CD4-positive, alpha-beta T cell (primary cell): ENCODE measurements around the gene CD83. TPM values are rescaled to one million over a fixed set of nuclear protein-coding genes. Genes with fewer than 3 reads are reported as not detected.

ENCODE experiments used
- ATAC-seq: fragments of 200-7000 bp; cut with Tn5 transposase; one replicate; pipeline ENCODE4 v1.10.0; 2022; ENCODE audit warnings: mild to moderate bottlenecking; ENCODE audit not compliant: poor library complexity
- CTCF ChIA-PET: fragments of 350-600 bp; sonication (Branson Sonifier 250); formaldehyde crosslinking; loops from one replicate; lab custom pipeline; 2021; ENCODE audit warnings: antibody characterized with exemption, inconsistent platforms; lab: Charles Lee
- POLR2A ChIA-PET: fragments of 350-600 bp; sonication (Branson Sonifier 250); formaldehyde crosslinking; loops from one replicate; lab custom pipeline; 2021; ENCODE audit warnings: antibody characterized with exemption, inconsistent platforms; lab: Charles Lee
- DNase-seq, 14 experiments: peaks; one replicate each; pipeline ENCODE4 v3.0.0-alpha.2; 2013 to 2020; ENCODE audit warnings: mixed read lengths in 2 of 14
- H3K27ac ChIP-seq, 2 donors: one replicate each; pipeline versions ENCODE4 v1.5.1 to v1.7.0; 2013; ENCODE audit warnings: low read length in 2 of 2, low read depth in 1 of 2, mild to moderate bottlenecking in 1 of 2
- H3K27me3 ChIP-seq, 2 experiments: 1 replicate in 1 of 2; 2 replicates in 1 of 2; pipeline versions ENCODE4 v1.6.1 to v1.7.0; 2013; ENCODE audit warnings: low read length in 2 of 2, control low read depth in 1 of 2, mild to moderate bottlenecking in 1 of 2, moderate library complexity in 1 of 2; ENCODE audit not compliant: insufficient read depth in 2 of 2, control insufficient read depth in 1 of 2
- H3K36me3 ChIP-seq: one replicate; pipeline ENCODE4 v1.6.1; 2013; ENCODE audit warnings: low read length, control low read depth; ENCODE audit not compliant: insufficient read depth
- H3K4me1 ChIP-seq: one replicate; pipeline ENCODE4 v1.6.1; 2013; ENCODE audit warnings: low read length, control low read depth; ENCODE audit not compliant: insufficient read depth
- H3K4me3 ChIP-seq: one replicate; pipeline ENCODE4 v1.5.1; 2013; ENCODE audit warnings: mild to moderate bottlenecking, low read length, moderate library complexity
- H3K9me3 ChIP-seq, 2 experiments: 1 replicate in 1 of 2; 2 replicates in 1 of 2; pipeline versions ENCODE4 v1.6.1 to v1.7.0; 2013; ENCODE audit warnings: low read length in 2 of 2, mild to moderate bottlenecking in 2 of 2, control low read depth in 1 of 2, moderate library complexity in 1 of 2; ENCODE audit not compliant: control insufficient read depth in 1 of 2, insufficient read depth in 1 of 2
- H3K27ac Mint-ChIP-seq: one replicate; pipeline ENCODE4 v1.8.0; 2020; ENCODE audit warnings: mixed read lengths
- H3K27me3 Mint-ChIP-seq: one replicate; pipeline ENCODE4 v1.8.0; 2021; ENCODE audit warnings: mixed read lengths
- H3K36me3 Mint-ChIP-seq: one replicate; pipeline ENCODE4 v1.8.0; 2021; ENCODE audit warnings: low read depth, mixed read lengths
- H3K4me1 Mint-ChIP-seq: one replicate; pipeline ENCODE4 v1.8.0; 2021; ENCODE audit warnings: low read depth, mixed read lengths
- H3K4me3 Mint-ChIP-seq: one replicate; pipeline ENCODE4 v1.8.0; 2020; ENCODE audit warnings: mild to moderate bottlenecking, mixed read lengths
- H3K9me3 Mint-ChIP-seq: one replicate; pipeline ENCODE4 v1.8.0; 2020; ENCODE audit warnings: mixed read lengths
- intact Hi-C, 2 experiments: fragments of 100-400 bp; cut with DNase I in 1 of 2; cut with micrococcal nuclease in 1 of 2; formaldehyde crosslinking; loops; one replicate each; pipeline versions ENCODE4 v1.15.1 to v1.9.0; 2023 to 2025; cut with DNase I, micrococcal nuclease
- total RNA-seq, 174 experiments: library from RNA in 2 of 174; stranded (reverse) in 2 of 174; gene quantifications; one replicate each; pipeline ENCODE4 v1.2.3 and lab custom pipeline; 2021 to 2026
- TF ChIP-seq, protein P1 (sequence below): fragments of 200-600 bp; IDR thresholded peaks from one replicate; pipeline ENCODE4 v1.8.0; 2022; ENCODE audit warnings: antibody characterized with exemption, mild to moderate bottlenecking

The CD83 gene
- total RNA-seq, 2 experiments from 2014 or later: 35.3 to 36.4 TPM

DNA sequence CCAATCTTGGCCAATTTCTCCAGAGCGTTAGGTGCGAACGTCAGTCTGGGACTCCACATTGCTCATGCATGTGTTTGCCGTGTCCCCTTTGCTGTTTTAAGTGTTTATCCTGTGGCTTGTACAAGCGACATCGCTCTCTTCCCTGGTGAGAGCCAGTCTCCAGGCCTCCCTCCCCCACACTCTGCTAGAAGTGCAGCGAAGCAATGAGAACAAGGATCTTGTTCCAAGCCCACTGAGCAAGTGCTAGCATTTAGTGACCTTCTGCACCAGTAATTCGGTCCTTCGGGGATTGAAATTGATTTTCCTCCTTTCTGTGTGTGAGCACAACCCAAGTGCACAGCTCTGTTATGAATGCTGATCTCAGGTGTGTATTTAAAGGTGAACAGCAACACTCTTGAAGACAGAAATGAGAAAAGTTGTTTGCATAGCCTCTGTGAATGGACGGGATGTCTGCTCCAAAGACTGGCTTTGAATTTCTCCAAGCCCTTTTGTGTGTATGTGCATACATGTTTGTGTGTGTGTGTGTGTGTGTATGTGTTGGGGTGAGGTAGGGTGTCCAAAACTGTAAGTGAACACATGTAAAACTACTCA lies 29.0 kb downstream of the CD83 start:
- Histone ChIP-seq H3K9me3 (no peaks in the 10 kb centered on the region), H3K36me3 (no peaks in the 10 kb centered on the region), H3K4me3 (no peak overlapping the region), H3K27ac (no peak overlapping the region), H3K4me1 (peaks cover 6% of the 10 kb centered on the region), H3K27me3 (no peaks in the 10 kb centered on the region)
- Mint-ChIP-seq H3K4me3 (no peak overlapping the region), H3K27me3 (no peaks in the 10 kb centered on the region), H3K9me3 (no peaks in the 10 kb centered on the region), H3K27ac (no peak overlapping the region), H3K4me1 (no peaks in the 10 kb centered on the region), H3K36me3 (no peaks in the 10 kb centered on the region)
- ChIA-PET CTCF (no interaction called here), POLR2A (no interaction called here)
- TF ChIP-seq, protein P1, sequence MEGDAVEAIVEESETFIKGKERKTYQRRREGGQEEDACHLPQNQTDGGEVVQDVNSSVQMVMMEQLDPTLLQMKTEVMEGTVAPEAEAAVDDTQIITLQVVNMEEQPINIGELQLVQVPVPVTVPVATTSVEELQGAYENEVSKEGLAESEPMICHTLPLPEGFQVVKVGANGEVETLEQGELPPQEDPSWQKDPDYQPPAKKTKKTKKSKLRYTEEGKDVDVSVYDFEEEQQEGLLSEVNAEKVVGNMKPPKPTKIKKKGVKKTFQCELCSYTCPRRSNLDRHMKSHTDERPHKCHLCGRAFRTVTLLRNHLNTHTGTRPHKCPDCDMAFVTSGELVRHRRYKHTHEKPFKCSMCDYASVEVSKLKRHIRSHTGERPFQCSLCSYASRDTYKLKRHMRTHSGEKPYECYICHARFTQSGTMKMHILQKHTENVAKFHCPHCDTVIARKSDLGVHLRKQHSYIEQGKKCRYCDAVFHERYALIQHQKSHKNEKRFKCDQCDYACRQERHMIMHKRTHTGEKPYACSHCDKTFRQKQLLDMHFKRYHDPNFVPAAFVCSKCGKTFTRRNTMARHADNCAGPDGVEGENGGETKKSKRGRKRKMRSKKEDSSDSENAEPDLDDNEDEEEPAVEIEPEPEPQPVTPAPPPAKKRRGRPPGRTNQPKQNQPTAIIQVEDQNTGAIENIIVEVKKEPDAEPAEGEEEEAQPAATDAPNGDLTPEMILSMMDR: no peak
- intact Hi-C loops: loop anchor here in 1 of 2 experiments (10.0 kb wide), 1 partner anchor 102 kb away; no protein-coding TSS in a partner anchor
- ATAC-seq (no peak), DNase-seq (no peak)

DNA sequence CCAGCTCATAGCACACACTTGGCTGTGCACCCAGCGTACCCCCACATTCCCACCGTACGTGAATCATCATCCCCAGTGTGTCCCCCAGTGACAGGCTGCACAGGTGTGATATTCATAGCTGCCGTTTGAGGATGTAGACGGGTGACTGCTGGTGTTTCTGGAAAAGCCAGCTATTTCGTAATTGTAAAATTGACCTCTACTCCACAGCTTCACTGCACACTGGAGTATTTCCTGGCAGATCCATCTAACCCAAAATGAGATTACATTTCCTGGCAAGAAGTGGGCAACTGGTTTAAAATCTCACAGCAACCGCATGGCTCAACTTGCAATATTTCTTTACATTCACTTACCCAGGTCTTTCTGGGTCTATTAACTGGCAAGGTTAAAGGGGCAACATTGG lies 30.3 kb downstream of the CD83 start:
- Histone ChIP-seq H3K27me3 (no peaks in the 10 kb centered on the region), H3K9me3 (no peaks in the 10 kb centered on the region), H3K4me1 (peaks cover 6% of the 10 kb centered on the region), H3K4me3 (no peak overlapping the region), H3K36me3 (no peaks in the 10 kb centered on the region), H3K27ac (no peak overlapping the region)
- ATAC-seq (no peak), DNase-seq (no peak)
- intact Hi-C loops: loop anchor here in 1 of 2 experiments (10.0 kb wide), 1 partner anchor 103 kb away; no protein-coding TSS in a partner anchor
- Mint-ChIP-seq H3K36me3 (no peaks in the 10 kb centered on the region), H3K4me3 (no peak overlapping the region), H3K27ac (no peak overlapping the region), H3K9me3 (no peaks in the 10 kb centered on the region), H3K4me1 (no peaks in the 10 kb centered on the region), H3K27me3 (no peaks in the 10 kb centered on the region)
- ChIA-PET POLR2A (no interaction called here), CTCF (no interaction called here)
- TF ChIP-seq, protein P1: no peak

DNA sequence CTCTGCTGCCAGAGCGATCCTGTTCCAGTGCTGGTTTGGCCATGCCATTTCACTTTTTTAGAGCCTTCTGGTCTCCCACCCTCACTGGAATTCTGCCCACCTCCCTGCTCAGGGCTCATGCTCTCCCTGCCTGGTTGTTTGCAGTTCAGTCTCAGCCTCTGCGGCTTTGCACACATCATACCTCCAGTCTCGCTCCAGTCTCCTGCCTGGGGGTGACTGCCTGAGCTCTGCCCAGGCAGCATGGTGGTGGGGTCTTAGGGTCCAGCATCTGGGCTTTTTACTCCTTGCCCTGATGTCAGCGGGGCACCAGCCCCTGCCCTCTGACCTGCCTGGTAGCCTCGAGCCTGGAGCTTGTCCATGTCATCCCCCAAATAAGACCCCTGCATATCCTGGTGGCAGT lies 30.9 kb downstream of the CD83 start:
- no peak for DNase-seq
- Histone ChIP-seq H3K27ac (no peak overlapping the region), H3K36me3 (no peaks in the 10 kb centered on the region), H3K9me3 (no peaks in the 10 kb centered on the region), H3K4me1 (peaks cover 6% of the 10 kb centered on the region), H3K27me3 (no peaks in the 10 kb centered on the region), H3K4me3 (no peak overlapping the region)
- ChIA-PET POLR2A (no interaction called here), CTCF (no interaction called here)
- Mint-ChIP-seq H3K9me3 (no peaks in the 10 kb centered on the region), H3K36me3 (no peaks in the 10 kb centered on the region), H3K4me3 (no peak overlapping the region), H3K27ac (no peak overlapping the region), H3K4me1 (no peaks in the 10 kb centered on the region), H3K27me3 (no peaks in the 10 kb centered on the region)
- intact Hi-C loops: loop anchor here in 1 of 2 experiments (10.0 kb wide), 1 partner anchor 104 kb away; no protein-coding TSS in a partner anchor
- ATAC-seq: no peak
- TF ChIP-seq, protein P1: no peak
